HG03280 (cell line): Measurements from ENCODE around the gene SLC16A8.
"Not testable (repeated sequence)": the region's sequence is repeated elsewhere in the genome, so short reads cannot be mapped to it uniquely, and the experiment has no call there.

ENCODE experiments used
- ATAC-seq: cut with Tn5 transposase; IDR thresholded peaks from one replicate; pipeline ENCODE4 v1.9.1; 2021; ENCODE audit warnings: mild to moderate bottlenecking, moderate library complexity; ENCODE audit not compliant: unreplicated experiment

The SLC16A8 gene, protein sequence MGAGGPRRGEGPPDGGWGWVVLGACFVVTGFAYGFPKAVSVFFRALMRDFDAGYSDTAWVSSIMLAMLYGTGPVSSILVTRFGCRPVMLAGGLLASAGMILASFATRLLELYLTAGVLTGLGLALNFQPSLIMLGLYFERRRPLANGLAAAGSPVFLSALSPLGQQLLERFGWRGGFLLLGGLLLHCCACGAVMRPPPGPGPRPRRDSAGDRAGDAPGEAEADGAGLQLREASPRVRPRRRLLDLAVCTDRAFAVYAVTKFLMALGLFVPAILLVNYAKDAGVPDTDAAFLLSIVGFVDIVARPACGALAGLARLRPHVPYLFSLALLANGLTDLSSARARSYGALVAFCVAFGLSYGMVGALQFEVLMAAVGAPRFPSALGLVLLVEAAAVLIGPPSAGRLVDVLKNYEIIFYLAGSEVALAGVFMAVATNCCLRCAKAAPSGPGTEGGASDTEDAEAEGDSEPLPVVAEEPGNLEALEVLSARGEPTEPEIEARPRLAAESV

DNA sequence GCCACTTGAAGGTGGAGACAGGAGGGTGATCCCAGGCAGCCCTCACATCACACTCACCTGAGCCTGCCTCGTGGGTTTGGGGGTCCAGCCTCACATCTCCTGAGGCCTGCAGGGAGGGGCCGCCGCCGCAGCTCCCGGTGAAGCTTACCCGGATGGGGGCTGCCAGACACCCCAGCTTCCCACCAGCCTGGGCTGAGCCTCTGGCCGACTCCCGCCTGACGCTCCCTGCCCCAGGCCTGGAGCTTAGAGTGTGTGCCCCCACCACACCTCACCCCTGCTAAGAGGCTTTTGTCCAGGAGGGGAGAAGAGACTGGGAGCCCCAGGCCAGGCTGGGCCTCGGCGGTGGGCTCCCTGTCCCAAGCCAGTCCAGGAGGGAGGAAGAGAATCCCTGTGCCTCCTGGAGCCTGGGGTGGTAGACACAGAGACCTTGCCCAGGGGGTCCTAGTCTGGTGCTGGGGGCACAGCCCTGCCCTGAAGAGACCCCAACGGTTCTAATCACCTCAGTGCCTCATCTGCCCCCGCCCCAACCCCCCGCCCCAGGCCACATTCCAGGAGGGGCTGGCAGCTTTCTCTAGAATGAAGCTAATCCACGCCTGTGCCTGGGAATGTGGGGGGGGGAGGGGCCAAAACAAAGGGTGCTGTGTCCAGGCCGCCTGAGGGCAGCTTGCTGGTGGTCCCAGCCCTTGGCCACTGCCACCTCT is at the start of gene SLC16A8:
Gene SLC16A8 (minus strand): TSS at position 254 of the 701 bp plus-strand sequence. CDS start 1,311 bp downstream, outside the sequence.
- no peak for ATAC-seq

- ATAC-seq: no peak
Measured at GRCh38 chr22:38133331-38133730, 49.3 kb upstream of the SLC16A8 start.

GRCh38 chr22:38132794-38133193 is 48.8 kb upstream of the SLC16A8 start:
- ATAC-seq: no peak

DNA sequence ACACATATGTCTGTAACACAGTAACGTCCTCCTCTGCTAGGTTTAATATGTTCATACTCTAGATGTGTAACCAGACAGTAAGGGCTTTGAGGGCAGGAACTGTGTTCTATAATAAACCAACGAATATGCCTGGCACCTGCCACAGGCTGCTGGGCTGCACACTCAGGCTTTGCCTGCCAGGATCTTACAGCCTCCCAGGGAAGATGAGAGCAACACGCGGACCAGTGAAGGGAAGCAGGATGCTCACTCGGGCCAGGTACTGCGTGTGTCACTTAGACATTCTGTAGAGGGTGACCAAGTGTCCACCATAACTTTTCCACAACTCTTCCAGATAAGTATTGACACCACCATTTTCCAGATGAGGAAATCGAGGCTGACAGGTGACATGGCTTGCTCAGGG is 48.2 kb upstream of the SLC16A8 start:
- no peak for ATAC-seq

DNA sequence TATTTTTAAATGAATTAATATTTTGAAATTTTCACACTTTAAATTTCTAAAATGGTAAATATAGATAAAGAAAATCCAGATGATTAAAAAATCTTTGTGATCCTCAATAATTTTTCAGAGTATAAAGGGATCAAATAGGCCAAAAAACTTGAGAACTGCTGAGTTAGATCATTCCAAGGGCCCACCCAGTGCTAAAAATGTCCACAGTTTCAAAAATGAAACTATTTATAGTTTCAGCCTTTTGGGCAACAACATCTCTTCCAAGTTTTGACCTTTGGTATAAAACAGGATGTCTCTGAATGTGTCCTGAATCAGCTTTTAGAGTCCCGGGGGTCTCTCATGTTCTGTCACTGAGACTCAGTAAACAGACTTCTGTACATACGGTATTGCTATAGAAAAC is 47.4 kb upstream of the SLC16A8 start:
- ATAC-seq: no peak

- ATAC-seq: no peak
Measured at GRCh38 chr22:38129856-38130255, 45.9 kb upstream of the SLC16A8 start.

- no peak for ATAC-seq
Measured at GRCh38 chr22:38129021-38129420, 45.0 kb upstream of the SLC16A8 start.

GRCh38 chr22:38127869-38128268 is 43.9 kb upstream of the SLC16A8 start:
- no peak for ATAC-seq

DNA sequence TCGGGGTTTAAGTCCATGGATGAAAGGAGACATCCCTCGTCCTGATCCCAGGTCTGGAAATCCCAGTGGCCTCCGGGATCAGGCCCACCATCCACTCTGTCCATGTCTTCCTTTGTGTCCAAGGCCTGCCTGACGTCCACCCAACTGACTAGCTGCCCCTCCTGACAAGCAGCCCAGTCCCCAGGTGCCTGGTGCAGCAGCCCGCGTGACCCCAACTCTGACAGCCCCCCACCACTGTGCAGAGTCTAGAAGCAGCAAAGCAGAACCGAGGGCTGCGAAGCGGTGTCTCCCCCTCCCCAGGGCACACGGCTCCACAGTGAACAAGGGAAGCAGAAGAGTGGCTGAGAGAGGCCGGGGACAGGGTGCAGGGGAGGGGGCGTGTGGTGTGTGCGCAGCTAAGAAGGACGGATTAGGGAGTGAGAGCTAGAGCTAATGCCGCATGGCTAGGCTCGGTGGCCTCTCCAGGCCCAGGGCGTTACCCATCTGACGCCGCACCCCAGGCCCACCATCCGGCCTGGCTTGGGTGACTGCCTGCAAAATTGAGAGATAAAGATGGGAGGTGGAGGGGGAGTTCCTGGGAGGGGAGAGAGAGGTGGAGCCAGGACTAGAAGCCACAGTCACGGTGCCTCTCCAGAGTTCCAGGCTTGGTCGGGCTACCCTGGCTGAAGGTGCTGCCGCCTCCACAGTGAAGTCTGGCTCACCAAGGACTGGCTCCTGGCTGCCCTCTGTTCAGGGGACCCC is 43.1 kb upstream of the SLC16A8 start:
- ATAC-seq: no peak

DNA sequence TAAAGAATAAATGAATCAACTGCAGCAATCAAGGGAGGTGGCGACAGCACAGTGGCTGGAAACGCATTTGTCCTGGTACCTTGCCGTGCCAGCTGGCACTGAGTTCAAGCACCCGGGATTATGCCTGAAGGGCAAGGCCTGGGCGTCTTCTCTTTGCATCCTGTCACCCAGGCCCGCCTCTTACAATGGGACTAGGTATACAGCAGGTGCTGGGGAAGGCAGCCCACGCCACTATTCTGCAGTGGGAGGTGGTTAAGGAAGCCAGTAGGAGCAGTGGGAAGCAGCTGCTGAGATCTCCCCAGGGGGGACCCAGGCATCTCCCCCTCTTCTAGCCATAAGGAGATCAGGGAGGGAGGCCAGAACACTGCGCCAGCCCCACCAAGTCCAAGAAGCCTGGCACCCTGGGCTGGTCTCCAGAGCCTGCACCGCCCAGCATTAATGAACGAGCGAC is 41.8 kb upstream of the SLC16A8 start:
- no peak for ATAC-seq

GRCh38 chr22:38125038-38125610 is 41.1 kb upstream of the SLC16A8 start:
- ATAC-seq: no peak

- no peak for ATAC-seq
Measured at GRCh38 chr22:38124236-38124974, 40.4 kb upstream of the SLC16A8 start.

DNA sequence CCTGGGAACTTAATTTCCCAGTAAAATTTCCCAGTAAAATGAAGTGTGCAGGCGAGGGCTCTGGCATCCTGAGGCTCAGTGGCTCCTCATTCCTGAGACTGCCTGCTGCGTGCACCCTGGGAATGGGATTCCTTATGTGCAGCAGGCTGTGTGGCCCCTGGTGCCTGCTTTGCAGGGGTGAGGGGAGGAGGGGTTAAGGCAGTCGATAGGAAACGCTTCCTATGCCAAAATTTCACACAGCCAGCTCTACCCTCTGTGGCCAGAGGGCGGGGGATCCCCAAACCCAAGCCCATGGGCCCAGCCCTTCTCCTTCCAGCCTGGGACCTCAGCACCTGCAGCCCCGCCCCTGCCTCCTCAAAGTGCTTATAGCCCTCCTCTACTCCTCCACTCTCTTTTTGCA is 38.6 kb upstream of the SLC16A8 start:
- no peak for ATAC-seq

DNA sequence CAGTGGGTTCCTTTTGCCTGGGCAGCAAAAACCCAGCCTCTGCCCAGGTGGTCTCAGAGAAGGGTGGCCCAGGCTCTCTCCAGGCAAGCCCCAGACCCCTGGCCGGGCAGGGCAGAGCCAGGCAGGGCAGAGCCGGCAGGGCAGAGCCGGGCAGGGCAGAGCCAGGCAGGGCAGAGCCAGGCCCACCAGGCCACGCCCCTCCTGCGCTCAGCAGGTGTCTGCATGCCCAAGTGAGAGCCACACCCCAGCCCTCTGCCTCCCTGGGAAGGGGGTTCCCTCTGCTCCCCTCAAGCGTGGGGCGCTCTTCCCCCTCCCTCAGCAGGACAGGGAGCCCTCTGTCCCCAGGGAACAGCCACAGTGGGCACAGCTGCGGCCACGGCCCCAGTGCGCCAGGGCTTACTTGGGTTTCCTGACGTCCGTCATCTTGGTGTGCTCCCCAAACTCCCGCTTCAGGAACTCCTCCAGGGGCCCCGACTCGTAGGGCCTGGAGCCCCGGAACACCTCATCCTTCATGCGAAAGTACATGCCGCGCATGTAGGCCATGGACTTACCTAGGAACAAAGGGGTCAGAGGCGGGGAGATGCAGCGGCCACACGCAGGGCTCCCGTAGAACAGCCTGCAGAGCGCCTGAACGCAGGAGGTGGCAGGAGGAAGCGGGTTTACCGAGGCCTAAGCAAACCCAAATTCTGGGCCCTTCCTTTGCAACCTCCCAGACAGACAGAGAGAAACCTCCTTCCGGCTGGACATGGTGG is 36.6 kb upstream of the SLC16A8 start:
- ATAC-seq: no peak

- not testable (repeated sequence) for ATAC-seq
Measured at GRCh38 chr22:38118747-38119146, 34.8 kb upstream of the SLC16A8 start.

DNA sequence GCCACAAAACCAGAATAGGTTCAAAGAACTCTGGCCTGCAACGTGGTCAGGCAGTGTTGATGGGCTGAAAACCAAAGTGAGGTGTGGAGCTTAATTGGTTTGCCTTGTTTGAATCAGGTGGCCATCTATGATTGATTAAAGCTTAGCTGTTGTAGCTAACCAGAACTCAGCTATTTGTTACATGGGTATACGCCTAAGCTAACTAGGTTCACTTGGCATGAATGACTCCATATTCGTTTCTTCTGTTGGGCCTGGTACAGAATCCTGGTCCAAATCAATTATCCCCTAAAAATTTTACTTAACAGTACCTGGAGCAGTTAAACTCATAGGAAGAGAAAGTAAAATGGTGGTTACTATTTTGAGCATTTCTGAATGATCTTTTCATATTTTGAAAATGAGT is 34.2 kb upstream of the SLC16A8 start:
- ATAC-seq: no peak

DNA sequence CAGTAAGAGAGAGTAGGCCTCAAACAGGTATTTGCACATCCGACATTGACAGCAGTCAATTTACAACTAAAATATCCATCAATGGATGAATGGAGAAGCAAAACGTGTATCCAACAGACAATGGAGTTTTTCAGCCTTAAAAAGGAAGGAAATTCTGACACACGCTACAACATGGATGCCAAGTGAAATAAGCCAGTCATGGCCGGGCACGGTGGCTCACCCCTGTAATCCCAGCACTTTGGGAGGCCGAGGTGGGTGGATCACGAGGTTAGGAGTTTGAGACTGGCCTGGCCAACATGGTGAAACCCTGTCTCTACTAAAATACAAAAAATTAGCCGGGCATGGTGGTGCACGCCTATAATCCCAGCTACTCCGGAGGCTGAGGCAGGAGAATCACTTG is 33.6 kb upstream of the SLC16A8 start:
- ATAC-seq: not testable (repeated sequence)

DNA sequence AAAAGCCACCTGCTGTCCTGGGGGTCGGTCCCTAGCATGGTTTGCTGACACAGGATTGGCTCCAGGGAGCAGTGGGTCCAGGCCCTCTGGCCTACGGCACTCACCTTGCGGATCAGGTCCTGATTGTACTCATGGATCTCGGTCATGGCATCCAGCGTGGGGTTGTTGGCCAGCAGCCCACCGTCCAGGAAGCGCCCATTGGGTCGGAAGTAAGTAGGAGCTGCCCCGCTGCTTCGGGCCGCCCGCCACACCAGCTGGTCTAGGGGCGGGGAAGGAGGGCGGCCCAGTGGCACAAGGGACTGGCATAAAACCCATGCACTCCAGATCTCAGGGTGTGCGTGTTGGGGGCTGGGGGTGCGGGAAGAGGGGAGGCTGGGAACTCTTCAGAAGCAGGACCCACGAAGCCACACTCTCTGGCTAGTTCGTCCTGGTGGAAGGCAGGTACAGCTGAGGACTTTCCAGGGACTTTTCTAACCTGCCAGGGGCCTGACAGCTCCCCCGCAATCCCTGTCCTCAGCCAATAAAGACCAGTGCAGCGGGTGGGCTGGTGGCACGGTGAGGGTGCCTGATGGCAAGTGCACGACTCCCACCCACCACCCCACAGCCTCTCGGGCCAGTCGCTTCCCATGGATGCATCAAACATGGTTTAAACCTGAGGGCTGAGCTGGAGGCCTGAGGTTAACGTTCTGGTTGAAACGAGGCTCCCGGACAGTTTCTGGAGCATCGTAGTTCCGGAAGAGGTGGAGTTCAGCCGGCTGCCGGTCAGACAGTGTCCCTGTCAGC is 31.6 kb upstream of the SLC16A8 start:
- no peak for ATAC-seq
